CD14-positive monocyte (primary cell): Measurements from ENCODE around the gene UBE2D3. TPM values are rescaled to one million over a fixed set of nuclear protein-coding genes. Genes with fewer than 3 reads are reported as not detected.

Experiments used
- DNase-seq, 3 donors: peaks; one replicate each; pipeline ENCODE4 v3.0.0-alpha.2; 2011 to 2022
- H2AFZ ChIP-seq: 2 replicates; pipeline ENCODE4 v1.6.0; 2012; ENCODE audit warnings: mild to moderate bottlenecking, low read depth, low read length, inconsistent platforms; ENCODE audit not compliant: insufficient read depth, poor library complexity, severe bottlenecking
- H3K27ac ChIP-seq, 2 donors: 1 replicate in 1 of 2; 2 replicates in 1 of 2; pipeline ENCODE4 v1.5.1; 2012 to 2013; ENCODE audit warnings: low read length in 2 of 2, control low read depth in 1 of 2, inconsistent platforms in 1 of 2, low read depth in 1 of 2, mild to moderate bottlenecking in 1 of 2
- H3K27me3 ChIP-seq, 2 donors: one replicate each; pipeline versions ENCODE4 v1.6.0 to v1.6.1; 2011 to 2013; ENCODE audit warnings: low read length in 2 of 2; ENCODE audit not compliant: control insufficient read depth in 2 of 2, insufficient read depth in 2 of 2
- H3K36me3 ChIP-seq, 2 donors: replicated peaks in 1 of 2; 1 replicate in 1 of 2; 2 replicates in 1 of 2; pipeline versions ENCODE4 v1.5.1 to v1.6.1; 2012 to 2013; ENCODE audit warnings: low read length in 2 of 2, control low read depth in 1 of 2, inconsistent platforms in 1 of 2, mild to moderate bottlenecking in 1 of 2; ENCODE audit not compliant: insufficient read depth in 2 of 2, control insufficient read depth in 1 of 2
- H3K4me1 ChIP-seq, 2 donors: 1 replicate in 1 of 2; 2 replicates in 1 of 2; pipeline versions ENCODE4 v1.5.1 to v1.6.1; 2012 to 2013; ENCODE audit warnings: low read length in 2 of 2, control low read depth in 1 of 2, inconsistent platforms in 1 of 2, mild to moderate bottlenecking in 1 of 2, moderate library complexity in 1 of 2; ENCODE audit not compliant: insufficient read depth in 2 of 2, control insufficient read depth in 1 of 2
- H3K4me2 ChIP-seq: replicated peaks from 2 replicates; pipeline ENCODE3; 2012; ENCODE audit warnings: low read length, moderate library complexity, mild to moderate bottlenecking; ENCODE audit not compliant: poor library complexity, severe bottlenecking; ENCODE audit errors: extremely low read depth
- H3K4me3 ChIP-seq, 3 experiments: fragments of 200-600 bp in 1 of 3; sonication (generic) in 1 of 3; replicated peaks in 1 of 3; 1 replicate in 2 of 3; 2 replicates in 1 of 3; pipeline ENCODE4 v1.5.1; 2011 to 2013; ENCODE audit warnings: low read length in 3 of 3, mild to moderate bottlenecking in 3 of 3, control low read depth in 2 of 3, low read depth in 2 of 3, inconsistent platforms in 1 of 3, moderate library complexity in 1 of 3
- H3K79me2 ChIP-seq: 2 replicates; pipeline ENCODE4 v1.6.0; 2012; ENCODE audit warnings: mild to moderate bottlenecking, control low read depth, inconsistent platforms, low read length, moderate library complexity; ENCODE audit not compliant: insufficient read depth
- H3K9ac ChIP-seq: 2 replicates; pipeline ENCODE4 v1.6.0; 2017; ENCODE audit warnings: low read length, mild to moderate bottlenecking; ENCODE audit not compliant: insufficient read depth, poor library complexity, severe bottlenecking
- H3K9me3 ChIP-seq, 2 donors: replicated peaks in 1 of 2; 1 replicate in 1 of 2; 2 replicates in 1 of 2; pipeline versions ENCODE4 v1.5.1 to v1.6.1; 2012 to 2013; ENCODE audit warnings: low read length in 2 of 2, control low read depth in 1 of 2; ENCODE audit not compliant: control insufficient read depth in 1 of 2, insufficient read depth in 1 of 2
- H4K20me1 ChIP-seq: 2 replicates; pipeline ENCODE4 v1.6.0; 2012; ENCODE audit warnings: mild to moderate bottlenecking, low read length, control low read depth, moderate library complexity; ENCODE audit not compliant: insufficient read depth
- H3K27ac Mint-ChIP-seq, 7 donors: one replicate each; pipeline ENCODE4 v1.8.0; 2020; ENCODE audit warnings: mild to moderate bottlenecking in 7 of 7, mixed read lengths in 7 of 7, moderate library complexity in 6 of 7, inconsistent platforms in 2 of 7
- H3K27me3 Mint-ChIP-seq, 3 donors: one replicate each; pipeline ENCODE4 v1.8.0; 2021 to 2022; ENCODE audit warnings: low read depth in 3 of 3, mild to moderate bottlenecking in 3 of 3, mixed read lengths in 3 of 3, moderate library complexity in 3 of 3, inconsistent platforms in 1 of 3
- H3K36me3 Mint-ChIP-seq, 2 donors: one replicate each; pipeline ENCODE4 v1.8.0; 2020; ENCODE audit warnings: mixed read lengths in 2 of 2, inconsistent platforms in 1 of 2, mild to moderate bottlenecking in 1 of 2
- H3K4me1 Mint-ChIP-seq: one replicate; pipeline ENCODE4 v1.8.0; 2020; ENCODE audit warnings: mild to moderate bottlenecking, mixed read lengths
- H3K4me3 Mint-ChIP-seq, 2 donors: one replicate each; pipeline ENCODE4 v1.8.0; 2020; ENCODE audit warnings: mild to moderate bottlenecking in 2 of 2, mixed read lengths in 2 of 2, moderate library complexity in 1 of 2
- H3K9me3 Mint-ChIP-seq, 7 donors: one replicate each; pipeline ENCODE4 v1.8.0; 2020 to 2022; ENCODE audit warnings: mixed read lengths in 7 of 7, mild to moderate bottlenecking in 6 of 7, moderate library complexity in 6 of 7, inconsistent platforms in 2 of 7
- WGBS: methylation state at CpG from one replicate; pipeline ENCODE4 v1.1.5; 2013; ENCODE audit warnings: missing lambda C conversion rate; ENCODE audit not compliant: insufficient coverage; 5-methylcytosine and 5-hydroxymethylcytosine counted together
- intact Hi-C, 2 donors: fragments of 100-400 bp; cut with micrococcal nuclease; formaldehyde crosslinking; loops; one replicate each; pipeline versions ENCODE4 v1.15.0 to v1.15.1; 2023
- polyA plus RNA-seq, 3 donors: library from polyadenylated mRNA; depleted of rRNA in 1 of 3; unstranded in 2 of 3; stranded (reverse) in 1 of 3; fragments of 300-500 nt in 2 of 3; fragments of >200 nt in 1 of 3; fragmentation: Illumina TruSeq in 2 of 3; gene quantifications; 1 replicate in 2 of 3; 2 replicates in 1 of 3; pipeline ENCODE4 v1.2.3, GENCODE V29; 2012 to 2021
- TF ChIP-seq, protein P1 (sequence below): fragments of 200-600 bp; IDR thresholded peaks from one replicate; pipeline ENCODE4 v1.8.0; 2022; ENCODE audit warnings: antibody characterized with exemption, mild to moderate bottlenecking

Gene UBE2D3
- polyA plus RNA-seq, 3 donors = 340 to 499 (median 457) TPM

DNA sequence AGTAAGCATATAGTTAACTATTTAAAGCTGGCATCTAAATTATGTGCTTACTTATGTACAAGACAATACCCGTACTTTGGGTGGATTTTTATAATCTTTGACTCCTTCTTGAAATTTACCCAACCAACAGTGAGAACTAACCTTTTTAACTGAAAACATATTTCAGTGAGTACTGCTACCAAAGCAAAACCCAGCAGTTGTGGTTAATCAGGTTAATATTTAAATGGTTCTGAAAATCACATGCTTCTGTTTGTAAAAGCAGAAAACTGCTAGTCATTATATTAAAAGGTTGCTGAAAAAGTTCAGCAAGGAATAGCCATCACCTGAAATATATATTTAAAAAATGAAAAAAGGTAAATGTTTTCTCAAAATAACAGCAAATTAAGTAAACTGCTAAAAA is 20.0 kb downstream of the UBE2D3 start:
- H3K9me3 Mint-ChIP-seq = no peaks in the 10 kb centered on the region
- Histone ChIP-seq H3K4me1 (no peaks in the 10 kb centered on the region), H3K27ac (no peak overlapping the region), H3K79me2 (peaks cover 100% of the 10 kb centered on the region), H3K9me3 (no peaks in the 10 kb centered on the region), H3K27me3 (no peaks in the 10 kb centered on the region), H3K4me2 (no peak overlapping the region), H3K36me3 (peaks cover 59 to 96% of the 10 kb centered on the region in 2 donors), H3K4me3 (no peak overlapping the region), H4K20me1 (peaks cover 100% of the 10 kb centered on the region), H2AFZ (no peak overlapping the region), H3K9ac (no peak overlapping the region)
- H3K36me3 Mint-ChIP-seq = peaks cover 61 to 90% of the 10 kb centered on the region in 2 donors
- TF ChIP-seq, protein P1, sequence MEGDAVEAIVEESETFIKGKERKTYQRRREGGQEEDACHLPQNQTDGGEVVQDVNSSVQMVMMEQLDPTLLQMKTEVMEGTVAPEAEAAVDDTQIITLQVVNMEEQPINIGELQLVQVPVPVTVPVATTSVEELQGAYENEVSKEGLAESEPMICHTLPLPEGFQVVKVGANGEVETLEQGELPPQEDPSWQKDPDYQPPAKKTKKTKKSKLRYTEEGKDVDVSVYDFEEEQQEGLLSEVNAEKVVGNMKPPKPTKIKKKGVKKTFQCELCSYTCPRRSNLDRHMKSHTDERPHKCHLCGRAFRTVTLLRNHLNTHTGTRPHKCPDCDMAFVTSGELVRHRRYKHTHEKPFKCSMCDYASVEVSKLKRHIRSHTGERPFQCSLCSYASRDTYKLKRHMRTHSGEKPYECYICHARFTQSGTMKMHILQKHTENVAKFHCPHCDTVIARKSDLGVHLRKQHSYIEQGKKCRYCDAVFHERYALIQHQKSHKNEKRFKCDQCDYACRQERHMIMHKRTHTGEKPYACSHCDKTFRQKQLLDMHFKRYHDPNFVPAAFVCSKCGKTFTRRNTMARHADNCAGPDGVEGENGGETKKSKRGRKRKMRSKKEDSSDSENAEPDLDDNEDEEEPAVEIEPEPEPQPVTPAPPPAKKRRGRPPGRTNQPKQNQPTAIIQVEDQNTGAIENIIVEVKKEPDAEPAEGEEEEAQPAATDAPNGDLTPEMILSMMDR = no peak
- no peak for DNase-seq
- H3K4me1 Mint-ChIP-seq = peaks cover 15% of the 10 kb centered on the region
- no CpG with 5 or more reads among the region's 1 CpG for WGBS
- intact Hi-C loops = loop anchor here in 1 of 2 donors (10.0 kb wide), 1 partner anchor 63 kb away; no protein-coding TSS in a partner anchor
- no peak overlapping the region for H3K27ac Mint-ChIP-seq
- no peak overlapping the region for H3K4me3 Mint-ChIP-seq
- peaks cover 0 to 2% (median 0%) of the 10 kb centered on the region in 3 donors for H3K27me3 Mint-ChIP-seq

DNA sequence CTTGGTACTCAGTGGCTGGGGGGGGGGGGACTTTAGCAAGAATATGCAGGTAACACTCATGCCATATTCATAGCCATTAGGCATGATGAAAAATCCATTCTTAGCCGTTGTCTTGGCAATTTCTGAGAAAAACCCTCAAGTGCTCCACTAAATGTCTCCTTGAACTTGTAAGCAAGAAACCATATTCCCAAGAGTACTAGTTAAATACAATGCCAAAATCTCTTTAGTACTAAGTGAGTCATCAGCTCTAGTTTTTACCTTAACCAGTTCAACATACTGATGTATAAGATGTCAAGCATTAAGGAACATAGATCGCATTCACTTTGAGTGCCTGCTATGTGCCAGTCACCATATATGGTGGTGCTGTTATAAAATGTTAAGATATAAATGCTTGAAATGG is 27.5 kb downstream of the UBE2D3 start:
- H4K20me1 ChIP-seq = peaks cover 100% of the 10 kb centered on the region
- TF ChIP-seq, protein P1 = no peak
- H3K4me1 ChIP-seq = no peaks in the 10 kb centered on the region
- Mint-ChIP-seq H3K4me3 (no peak overlapping the region), H3K36me3 (peaks cover 74 to 84% of the 10 kb centered on the region in 2 donors), H3K4me1 (no peaks in the 10 kb centered on the region), H3K27me3 (no peaks in the 10 kb centered on the region), H3K9me3 (no peaks in the 10 kb centered on the region), H3K27ac (no peak overlapping the region)
- H3K27ac ChIP-seq = no peak overlapping the region
- no peaks in the 10 kb centered on the region for H3K27me3 ChIP-seq
- no peak overlapping the region for H2AFZ ChIP-seq
- H3K9ac ChIP-seq = no peak overlapping the region
- peaks cover 93 to 98% of the 10 kb centered on the region in 2 donors for H3K36me3 ChIP-seq
- no peak overlapping the region for H3K4me2 ChIP-seq
- H3K9me3 ChIP-seq = no peaks in the 10 kb centered on the region
- intact Hi-C loops = loop anchor here in 1 of 2 donors (10.0 kb wide), 1 partner anchor 55 kb away; no protein-coding TSS in a partner anchor
- DNase-seq = no peak
- 100% methylated on average over 1 of the region's 2 CpGs for WGBS
- no peak overlapping the region for H3K4me3 ChIP-seq
- peaks cover 78% of the 10 kb centered on the region for H3K79me2 ChIP-seq
